GM21825 (cell line): ENCODE results near the gene CD163L1.

Experiments used
- ATAC-seq: cut with Tn5 transposase; IDR thresholded peaks from one replicate; pipeline ENCODE4 v1.9.1; 2021; ENCODE audit warnings: mild to moderate bottlenecking, moderate library complexity; ENCODE audit not compliant: unreplicated experiment

Gene CD163L1

DNA sequence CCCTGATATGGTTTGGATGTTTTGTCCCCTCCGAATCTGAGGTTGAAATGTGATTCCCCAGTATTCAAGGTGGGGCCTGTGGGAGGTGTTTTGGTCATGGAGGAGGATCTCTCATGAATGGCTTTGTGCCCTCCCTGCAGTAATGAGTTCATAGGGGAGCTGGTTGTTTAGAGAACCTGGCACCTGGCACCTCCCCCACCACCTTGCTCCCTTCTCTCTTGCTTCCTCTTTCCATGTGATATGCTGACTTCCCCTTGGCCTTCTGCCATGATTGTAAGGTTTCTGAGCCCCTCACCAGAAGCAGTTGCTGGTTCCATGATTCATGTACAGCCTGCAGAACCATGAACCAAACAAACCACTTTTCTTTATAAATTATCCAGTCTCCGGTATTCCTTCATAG is 32.6 kb downstream of the CD163L1 start:
- no peak for ATAC-seq

DNA sequence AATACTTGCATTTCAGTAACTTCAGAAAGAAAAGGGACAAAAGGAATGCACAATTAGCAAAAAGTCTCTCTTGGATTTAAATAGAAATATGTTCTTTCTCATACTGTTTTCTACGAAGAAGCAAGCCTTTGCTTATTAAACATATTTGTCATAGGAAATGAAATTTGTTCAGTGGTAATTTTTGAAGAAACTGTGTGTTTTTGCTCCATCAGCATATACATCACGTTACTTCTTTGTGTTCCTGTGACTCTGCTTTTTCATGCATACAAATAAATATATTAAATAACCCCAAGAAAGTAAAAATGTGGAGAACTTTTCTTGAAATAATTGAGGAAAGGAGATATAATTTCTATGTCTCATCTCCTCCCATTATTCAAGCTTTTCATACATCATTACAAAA is 39.7 kb downstream of the CD163L1 start:
- no peak for ATAC-seq

DNA sequence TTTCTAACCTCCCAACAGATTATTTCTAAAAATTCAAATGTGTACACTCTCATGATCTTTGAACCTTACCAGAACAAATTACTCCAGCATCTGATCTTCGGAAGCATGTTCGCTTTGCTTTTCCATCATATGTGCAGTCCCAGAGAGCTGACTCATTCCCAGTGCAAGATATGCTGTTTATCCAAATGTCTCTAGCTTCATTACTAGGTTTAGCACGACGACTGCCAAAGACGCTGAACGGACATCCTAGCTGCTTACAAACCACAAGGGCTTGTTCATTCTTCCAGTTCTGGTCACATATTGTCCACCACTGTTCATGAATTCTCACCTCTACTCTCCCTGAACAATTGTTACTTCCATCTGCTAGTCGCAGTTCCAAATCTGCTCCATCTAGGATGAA is 40.5 kb downstream of the CD163L1 start:
- no peak for ATAC-seq

DNA sequence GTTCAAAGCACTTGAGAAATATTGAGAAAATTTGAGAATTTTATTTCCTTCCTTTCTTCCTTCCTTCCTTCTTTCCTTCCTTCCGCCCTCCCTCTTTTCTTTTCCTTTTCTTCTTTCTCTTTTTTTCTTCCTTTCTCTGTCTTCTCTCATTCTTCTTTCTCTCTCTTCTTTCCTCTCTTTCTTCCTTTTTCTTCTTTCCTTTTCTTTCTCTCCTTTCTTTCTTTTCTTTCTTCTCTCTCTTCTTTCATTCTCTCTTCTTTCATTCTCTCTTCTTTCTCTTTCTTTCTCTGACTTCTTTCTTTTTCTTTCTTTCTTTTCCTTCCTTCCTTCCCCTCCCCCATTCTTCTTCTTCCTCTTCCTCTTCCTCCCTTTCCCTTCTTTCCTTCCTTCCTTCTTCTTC is 44.9 kb downstream of the CD163L1 start:
- no peak for ATAC-seq

DNA sequence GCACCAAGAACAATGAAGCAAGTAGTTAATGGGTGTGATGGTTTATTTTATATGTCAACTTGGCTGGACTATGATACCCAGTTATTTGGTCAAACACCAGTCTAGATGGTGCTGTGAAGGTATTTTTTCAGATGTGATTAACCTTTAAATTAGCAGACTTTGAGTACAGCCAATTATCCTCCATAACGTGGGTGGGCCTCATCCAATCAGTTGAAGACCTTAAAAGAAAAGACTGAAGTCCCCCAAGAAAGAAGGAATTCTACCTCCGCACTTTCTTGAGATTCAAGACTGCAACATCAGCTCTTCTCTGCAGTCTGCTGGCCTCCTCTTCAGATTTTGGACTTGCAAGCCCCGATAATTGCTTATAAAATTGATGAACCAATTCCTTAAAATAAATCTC is 47.5 kb downstream of the CD163L1 start:
- ATAC-seq, result no peak

DNA sequence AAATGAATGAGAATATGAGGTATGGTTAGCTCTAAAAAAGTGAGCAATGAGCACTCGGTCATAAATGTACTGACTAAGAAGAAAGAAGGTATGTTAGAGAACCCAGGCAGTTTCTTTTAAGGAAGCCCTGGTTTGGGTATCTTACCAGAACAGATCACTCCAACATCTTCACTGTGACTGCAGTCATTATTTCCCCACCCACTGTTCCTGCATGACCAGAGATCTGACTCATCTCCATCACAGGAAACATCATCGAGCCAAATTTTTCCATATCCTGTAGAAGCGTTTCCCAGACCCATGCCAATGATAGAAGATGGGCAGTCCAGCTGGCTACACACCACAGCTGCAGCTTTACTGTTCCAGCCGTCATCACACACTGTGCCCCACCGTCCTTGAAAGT is 48.0 kb downstream of the CD163L1 start:
- no peak for ATAC-seq

DNA sequence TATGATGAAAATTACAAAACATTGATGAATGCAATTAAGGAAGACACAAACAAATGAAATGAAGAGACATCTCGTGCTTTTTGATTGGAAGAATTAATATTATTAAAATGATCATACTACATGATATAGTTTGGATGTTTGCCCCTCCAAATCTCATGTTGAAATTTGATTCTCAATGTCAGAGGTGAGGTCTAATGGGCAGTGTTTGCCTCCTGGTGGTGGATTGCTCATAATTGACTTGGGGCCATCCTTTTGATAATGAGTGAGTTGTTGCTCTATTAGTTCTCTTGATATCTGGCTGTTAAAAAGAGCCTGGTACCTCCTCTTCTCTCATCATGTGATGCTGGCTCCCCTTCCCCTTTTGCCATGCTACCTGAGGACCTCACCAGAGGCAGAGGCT is 56.7 kb downstream of the CD163L1 start:
- no peak for ATAC-seq

DNA sequence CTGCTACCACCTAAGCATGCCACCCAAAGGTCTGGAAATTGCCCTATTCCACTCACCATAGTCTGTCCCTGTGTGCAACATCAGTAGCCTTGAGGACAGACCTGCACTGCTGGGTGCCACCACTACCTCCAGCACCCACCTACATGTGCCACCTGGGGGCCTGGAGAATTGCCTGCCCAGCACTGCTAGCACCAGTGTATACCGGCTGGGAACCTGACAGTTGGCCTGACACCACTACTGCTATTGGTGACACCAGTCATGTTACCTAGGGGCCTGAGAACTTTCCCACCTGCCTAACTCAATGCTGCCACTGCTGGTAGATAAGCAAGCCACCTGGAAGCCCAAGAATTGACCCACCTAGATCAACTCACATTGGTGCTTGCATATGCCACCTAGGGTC is 60.8 kb downstream of the CD163L1 start:
- ATAC-seq, result no peak

DNA sequence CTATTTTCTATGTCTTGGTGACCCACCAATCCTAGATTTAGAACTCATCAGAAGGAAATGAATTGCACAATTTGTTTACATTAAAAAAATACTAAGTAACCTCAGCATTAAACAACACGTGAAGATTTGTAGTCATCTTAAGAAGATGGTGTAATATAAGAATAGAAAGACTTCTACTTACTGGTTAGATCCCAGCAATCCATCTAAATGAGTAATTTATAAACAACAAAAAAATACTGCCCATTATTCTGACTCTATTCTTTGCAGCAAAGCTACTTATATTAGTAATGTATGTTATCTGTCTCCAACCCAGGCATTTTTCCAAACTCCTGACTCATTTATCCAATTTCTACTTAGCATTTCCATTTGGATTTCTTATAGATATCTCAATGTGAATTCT is 67.8 kb downstream of the CD163L1 start:
- ATAC-seq, result no peak

DNA sequence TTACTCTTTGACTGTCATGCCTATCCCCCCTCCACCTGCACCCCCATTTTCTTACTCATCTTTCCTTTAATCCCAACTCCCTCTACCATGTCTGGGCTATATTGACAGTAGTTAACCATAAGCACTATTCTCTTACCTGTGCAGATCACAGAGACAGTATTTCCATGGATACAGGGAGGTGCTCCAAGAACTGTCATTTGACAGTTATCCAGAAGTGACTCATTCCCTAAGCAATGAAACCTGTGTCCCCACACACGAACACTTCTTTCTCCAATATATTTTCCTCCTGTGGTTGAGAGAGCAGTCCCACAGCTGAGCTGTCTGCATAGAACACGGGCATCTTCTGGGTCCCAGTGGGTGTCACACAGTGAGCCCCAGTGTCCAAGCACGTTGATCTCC is 68.8 kb downstream of the CD163L1 start:
- no peak for ATAC-seq

DNA sequence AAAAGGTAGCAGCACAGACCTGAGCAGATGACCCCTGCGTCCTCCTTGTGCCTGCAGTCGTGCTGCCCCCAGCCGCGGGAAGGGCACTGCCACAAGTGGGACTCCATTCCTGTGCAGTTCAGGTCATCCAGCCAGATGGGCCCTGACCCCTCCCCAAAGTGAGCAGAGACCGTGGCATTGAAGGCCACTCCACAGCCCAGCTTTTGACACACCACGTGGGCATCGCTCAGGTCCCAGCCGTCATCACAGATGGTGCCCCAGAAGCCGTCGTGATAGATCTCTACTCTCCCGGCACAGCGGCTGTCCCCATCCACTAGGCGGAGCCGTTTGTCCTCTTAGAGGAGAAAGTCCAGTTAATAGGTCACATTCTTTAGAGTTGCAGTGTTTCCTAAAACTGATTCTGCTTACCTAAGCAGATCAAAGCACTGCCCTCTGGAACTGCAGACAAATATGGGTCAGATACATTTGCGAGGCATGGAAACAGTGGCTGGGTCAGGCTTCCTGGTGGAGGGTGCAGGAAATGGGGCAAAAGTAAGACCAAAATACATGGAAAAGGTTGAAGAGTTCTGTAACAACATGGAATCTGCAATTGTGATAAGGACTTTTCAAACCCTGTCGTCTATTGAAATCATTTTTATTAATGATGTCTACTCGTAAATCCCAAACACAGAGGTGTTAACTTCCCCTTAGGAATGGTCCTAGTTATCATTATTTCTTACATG is 69.4 kb downstream of the CD163L1 start:
- no peak for ATAC-seq

DNA sequence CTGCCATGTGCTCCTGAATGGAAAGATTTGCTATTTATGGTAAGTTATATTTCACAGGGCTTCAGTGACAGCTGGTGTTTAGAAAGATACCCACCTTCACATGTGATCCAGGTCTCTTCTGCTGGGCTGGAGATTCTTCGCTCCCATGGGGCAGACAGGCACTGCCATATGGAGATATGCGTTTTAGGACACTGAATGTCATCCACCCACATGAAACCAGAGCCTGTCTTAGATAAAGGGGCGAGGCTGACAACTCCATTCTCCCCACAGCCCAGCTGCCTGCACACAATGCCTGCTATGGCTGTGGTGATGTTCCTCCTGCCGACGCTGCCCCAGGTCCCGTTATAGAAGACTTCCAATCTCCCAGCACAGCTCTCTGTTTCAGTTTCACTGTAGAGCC is 70.7 kb downstream of the CD163L1 start:
- ATAC-seq, result no peak

DNA sequence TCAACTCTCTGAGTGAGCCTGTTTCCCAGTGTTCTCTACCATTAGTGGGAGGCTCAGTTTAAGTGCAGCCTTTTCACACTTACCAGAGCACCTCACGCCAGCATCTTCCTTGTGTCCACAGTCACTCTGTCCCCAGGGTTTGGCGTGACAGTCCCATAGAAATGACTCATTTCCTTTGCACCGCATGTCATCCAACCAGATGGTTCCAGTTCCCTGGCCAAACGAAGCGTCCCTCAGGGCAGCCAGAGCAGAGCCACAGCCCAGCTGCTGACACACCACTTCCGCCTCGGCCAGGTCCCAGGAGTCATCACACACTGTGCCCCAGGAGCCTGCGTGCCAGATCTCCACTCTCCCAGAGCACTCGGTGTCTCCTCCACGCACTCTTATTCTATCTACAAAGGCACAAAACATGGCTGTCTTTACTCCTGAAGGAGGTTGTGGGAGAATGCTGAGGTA is 74.7 kb downstream of the CD163L1 start:
- peak; percentile 73 for ATAC-seq

DNA sequence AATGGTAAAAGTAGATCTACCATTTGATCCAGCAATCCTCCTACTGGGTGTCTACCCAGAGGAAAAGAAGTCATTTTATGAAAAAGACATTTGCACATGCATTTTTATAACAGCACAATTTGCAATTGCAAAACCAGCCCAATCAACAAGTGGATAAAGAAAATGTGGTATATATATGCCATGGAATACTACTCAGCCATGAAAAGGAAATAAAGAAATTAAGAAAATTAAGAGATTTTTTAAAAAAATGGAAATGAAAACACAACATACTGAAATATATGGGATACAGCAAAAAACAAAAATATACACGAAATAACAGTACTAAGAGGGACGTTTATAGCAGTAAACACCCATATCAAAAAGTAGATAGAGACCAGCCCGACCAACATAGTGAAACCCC is 81.2 kb downstream of the CD163L1 start:
- ATAC-seq, result no peak

DNA sequence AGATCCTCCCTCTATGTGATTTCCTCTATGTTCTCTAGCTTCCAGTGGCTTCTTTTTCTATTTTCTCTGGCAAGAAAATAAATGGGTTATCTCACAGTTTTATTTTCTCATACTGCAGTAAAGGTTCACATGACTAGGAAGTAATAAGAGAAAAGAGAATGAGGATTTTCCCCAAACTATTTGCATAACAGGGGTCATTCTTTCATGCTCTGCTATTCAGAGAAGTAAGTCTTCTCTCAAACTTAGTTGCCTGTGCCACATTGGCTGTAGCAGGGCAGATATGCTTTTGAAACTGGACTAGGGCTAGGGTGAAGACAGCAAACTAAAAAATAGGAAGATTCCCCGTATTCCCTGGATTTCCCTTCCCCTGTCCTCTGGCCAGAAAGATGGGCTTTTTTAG is 82.7 kb downstream of the CD163L1 start:
- ATAC-seq, result no peak

DNA sequence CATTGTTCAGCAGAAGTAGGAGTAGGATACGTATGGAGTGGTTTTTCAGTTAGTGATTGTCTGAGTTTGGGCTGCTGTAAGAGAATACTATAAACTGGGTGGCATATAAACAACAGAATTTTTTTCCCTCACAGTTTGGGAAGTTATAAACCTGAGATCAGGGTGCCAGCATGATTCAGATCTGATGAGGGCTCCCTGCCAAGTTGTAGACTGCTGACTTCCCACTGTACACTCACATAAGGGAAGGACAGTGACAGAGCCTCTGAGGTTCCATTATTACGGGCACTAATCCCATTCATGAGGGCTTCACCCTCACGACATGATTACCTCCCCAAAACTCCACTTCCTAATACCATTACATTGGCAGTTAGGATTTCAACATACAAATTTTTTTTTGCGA is 89.4 kb downstream of the CD163L1 start:
- no peak for ATAC-seq

DNA sequence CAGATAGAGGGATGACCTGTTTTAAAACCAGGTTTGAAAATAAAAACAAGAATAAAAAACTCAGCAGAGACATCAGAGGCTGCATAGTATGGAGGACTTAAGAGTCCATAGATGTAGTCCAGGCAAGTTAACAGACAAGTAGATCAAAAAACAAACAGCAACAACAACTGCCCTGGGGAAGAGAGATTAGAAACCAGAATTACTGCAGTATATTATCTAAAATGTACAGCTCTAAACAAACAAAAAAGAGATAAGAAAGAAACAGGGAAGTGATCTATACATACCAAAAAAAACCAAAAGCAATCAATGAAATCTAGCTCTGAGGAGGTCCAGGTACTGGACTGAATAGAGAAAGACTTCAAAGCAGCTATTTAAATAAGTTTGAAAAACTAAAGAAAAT is 91.3 kb downstream of the CD163L1 start:
- ATAC-seq, result no peak

DNA sequence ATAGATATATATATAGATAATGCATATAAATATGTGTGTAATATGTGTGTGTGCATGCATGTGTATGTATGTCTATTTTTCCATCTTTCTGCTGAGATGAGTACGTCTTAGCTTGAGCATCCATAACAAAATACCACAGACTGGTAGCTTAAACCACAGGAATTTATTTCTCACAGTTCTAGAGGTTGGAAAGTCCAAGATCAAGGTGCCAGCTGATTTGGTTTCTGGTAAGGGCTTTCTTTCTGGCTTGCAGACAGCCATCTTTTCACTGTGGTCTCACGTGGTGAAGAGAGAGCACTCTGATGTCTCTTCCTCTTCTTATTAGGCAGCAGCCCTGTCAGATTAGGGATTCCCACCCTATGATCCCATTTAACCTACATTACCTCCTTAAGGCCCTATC is 92.8 kb downstream of the CD163L1 start:
- ATAC-seq, result no peak

DNA sequence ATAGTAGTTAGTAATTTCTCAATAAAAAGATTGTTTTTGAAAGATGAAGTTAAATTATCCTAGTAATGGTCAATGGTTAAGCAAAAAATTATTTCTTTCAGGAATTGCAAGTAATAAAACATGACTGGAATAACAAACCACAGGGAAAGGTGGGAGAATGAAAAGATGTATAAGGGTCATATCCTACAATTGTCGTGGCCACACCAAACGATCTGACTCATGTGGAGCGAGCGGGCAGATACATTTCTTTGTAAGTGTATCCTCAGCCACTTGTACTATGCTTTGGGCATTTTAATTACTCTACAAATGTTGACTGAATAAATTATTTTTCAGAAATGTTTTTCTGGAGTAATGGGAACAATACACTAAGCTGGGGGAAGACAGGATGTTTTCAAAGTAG is 94.5 kb downstream of the CD163L1 start:
- ATAC-seq, result no peak

DNA sequence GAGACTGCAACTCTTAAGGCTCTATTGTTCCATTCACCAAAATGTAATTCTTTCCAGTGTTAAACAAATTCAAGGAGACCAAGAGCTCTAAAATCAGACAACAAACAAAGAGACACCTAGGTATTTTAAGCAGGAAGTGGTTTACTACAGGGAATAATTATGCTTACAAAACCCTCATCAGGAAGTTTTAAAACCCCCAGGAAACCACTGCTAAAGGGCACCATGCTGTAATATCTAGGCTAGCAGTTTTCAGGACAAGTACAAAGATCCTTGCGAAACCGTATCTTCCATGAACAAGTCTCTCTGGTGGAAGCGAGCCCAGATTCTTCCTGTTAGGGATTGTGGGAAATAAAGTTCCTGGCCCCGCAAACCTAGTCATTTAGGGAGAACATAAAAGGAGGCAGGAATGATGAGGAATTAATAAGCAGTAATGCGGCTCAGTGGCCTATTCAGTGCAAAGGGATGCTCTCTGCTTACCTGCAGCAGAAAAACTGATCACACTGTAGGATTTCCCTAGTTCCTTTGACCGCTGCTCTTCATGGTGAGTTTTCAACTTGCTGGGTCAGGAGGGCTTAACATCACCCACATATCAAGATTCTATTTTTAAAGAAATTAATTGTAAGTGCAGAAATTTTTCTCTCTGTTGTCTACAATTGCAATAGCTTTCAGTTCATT is 97.3 kb downstream of the CD163L1 start:
- ATAC-seq, result no peak

DNA sequence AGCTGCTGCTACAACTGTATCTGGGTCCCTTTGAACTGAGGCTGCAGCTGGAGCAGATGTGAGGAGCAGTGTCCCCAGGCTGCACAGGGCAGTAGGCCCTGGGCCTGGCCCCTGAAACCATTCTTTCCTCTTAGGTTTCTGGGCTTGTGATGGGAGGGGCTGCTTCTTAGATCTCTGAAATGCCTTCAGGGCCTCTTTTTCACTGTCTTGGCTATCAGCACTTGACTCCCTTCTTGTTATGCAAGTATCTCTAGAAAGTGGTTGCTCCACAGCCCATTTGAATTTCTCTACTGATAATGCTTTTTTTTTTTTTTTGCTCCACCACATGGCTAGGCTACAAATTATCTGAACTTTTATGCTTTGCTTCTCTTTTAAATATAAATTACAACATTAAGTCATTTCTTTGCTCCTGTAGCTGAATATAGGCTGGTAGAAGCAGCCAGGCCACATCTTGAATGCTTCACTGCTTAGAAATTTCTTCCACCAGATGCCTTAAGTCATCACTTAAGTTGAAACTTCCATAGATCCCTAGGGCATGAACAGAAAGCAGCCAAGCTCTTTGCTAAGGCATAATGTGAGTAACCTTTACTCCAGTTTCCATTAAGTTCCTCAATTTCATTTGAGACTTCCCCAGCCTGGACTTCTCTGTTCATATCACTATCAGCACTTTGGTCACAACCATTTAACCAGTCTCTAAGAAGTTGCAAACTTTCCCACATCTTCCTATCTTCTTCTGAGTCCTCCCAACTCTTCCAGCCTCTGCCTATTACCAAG is 98.9 kb downstream of the CD163L1 start:
- ATAC-seq, result no peak

DNA sequence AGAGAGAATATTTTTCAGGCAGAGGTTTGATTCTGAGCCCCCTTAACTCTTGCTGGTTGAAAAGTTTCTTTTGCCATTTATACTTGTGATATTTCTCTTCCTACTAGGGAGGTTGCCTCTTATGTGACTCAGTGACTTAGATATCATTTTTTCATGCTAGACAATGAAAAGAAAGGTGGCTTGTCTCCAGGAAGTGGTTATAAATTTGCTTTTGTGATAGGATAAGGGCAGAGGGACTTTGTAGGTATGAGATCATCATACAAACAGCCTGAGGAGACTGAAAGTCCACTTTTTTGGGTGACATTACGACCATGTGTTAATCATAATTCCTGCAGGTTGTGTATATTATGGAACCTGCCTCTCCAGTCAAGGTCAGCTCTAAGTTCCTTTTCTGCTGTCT is 104.3 kb downstream of the CD163L1 start:
- ATAC-seq, result no peak
